Measurements from ENCODE around the gene NPFF. TPM values are rescaled to one million over a fixed set of nuclear protein-coding genes. Genes with fewer than 3 reads are reported as not detected.
"Not testable (repeated sequence)": the region's sequence is repeated elsewhere in the genome, so short reads cannot be mapped to it uniquely, and the experiment has no call there.

NPFF gene
- total RNA-seq, 4 donors from 2014 or later, result not detected

DNA sequence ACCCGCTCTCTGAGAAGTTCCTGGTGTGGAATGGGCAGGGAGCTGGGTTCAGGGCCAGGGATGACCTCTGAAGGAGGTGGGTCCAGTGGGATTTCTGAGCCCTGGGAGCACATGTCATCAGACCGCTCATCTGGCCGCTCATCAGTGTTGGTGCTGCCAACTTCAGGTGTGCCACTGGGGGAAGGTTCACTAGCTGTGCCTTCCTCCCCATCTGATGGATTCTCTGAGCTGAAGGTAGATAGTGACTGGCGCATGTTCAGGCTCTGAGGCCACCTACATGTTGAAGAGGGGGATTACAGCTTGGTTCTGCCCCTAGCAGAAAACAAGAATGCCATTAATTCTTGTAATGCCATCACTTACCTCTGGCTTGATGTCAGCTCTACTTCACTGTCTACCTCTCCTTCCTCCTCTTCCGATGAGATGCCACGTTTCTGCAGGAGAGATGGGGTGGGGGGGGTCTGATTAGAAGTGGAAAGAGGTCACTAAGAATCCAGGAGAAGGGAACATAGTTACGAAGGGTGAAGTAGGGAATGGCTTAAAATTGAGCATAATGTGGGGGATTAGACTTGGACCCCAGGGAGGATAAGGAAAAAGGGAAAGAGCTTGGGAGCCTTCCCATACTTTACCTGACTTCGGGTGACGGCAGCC lies 25.2 kb downstream of the NPFF start:
- Histone ChIP-seq H3K4me1 (peaks cover 0 to 60% (median 21%) of the 10 kb centered on the region in 4 donors), H3K27ac (peak overlapping the region in 3 of 4 donors; percentile 0 to 31 (median 13)), H3K9me3 (no peaks in the 10 kb centered on the region), H3K27me3 (no peaks in the 10 kb centered on the region), H3K36me3 (peaks cover 8 to 94% (median 17%) of the 10 kb centered on the region in 3 donors), H3K4me3 (no peak overlapping the region)
- 69 to 73% methylated on average over 9 of the region's 9 CpGs for WGBS, 2 donors
- TF ChIP-seq, protein P1, sequence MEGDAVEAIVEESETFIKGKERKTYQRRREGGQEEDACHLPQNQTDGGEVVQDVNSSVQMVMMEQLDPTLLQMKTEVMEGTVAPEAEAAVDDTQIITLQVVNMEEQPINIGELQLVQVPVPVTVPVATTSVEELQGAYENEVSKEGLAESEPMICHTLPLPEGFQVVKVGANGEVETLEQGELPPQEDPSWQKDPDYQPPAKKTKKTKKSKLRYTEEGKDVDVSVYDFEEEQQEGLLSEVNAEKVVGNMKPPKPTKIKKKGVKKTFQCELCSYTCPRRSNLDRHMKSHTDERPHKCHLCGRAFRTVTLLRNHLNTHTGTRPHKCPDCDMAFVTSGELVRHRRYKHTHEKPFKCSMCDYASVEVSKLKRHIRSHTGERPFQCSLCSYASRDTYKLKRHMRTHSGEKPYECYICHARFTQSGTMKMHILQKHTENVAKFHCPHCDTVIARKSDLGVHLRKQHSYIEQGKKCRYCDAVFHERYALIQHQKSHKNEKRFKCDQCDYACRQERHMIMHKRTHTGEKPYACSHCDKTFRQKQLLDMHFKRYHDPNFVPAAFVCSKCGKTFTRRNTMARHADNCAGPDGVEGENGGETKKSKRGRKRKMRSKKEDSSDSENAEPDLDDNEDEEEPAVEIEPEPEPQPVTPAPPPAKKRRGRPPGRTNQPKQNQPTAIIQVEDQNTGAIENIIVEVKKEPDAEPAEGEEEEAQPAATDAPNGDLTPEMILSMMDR (IDR thresholded peaks at IDR 0.05), result peak in 1 of 5 experiments; percentile 15
- TF ChIP-seq POLR2A (IDR thresholded peaks at IDR 0.05) (no peak), EP300 (IDR thresholded peaks at IDR 0.05) (no peak)
- no peak for DNase-seq (ENCODE audit: low spot score in 2 of 2)

DNA sequence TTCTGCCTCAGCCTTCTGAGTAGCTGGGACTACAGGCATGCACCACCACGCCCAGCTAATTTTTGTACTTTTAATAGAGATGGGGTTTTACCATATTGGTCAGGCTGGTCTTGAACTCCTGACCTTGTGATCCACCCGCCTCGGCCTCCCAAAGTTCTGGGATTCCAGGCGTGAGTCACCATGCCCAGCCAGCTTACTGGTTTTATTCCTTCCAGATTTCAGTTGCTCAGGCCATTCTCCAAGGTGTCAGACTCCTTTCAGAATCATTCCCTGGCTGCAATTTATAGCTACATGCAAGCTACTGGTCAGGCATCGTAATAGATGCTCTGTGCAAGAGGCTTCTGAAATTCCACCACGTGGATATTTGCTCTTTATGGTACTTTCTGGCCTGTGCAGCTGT lies 25.8 kb downstream of the NPFF start:
- H3K27me3 ChIP-seq; DNase-seq (ENCODE audit: low spot score in 2 of 2); H3K4me3 ChIP-seq; H3K9me3 ChIP-seq: not testable (repeated sequence)
- H3K36me3 ChIP-seq, result peaks cover 7 to 94% (median 20%) of the 10 kb centered on the region in 3 donors
- H3K27ac ChIP-seq, result peak overlapping the region in 3 of 4 donors; percentile 0 to 31 (median 13)
- WGBS, 2 donors, result 31 to 36% methylated on average over 6 of the region's 6 CpGs
- peaks cover 0 to 63% (median 23%) of the 10 kb centered on the region in 4 donors for H3K4me1 ChIP-seq

DNA sequence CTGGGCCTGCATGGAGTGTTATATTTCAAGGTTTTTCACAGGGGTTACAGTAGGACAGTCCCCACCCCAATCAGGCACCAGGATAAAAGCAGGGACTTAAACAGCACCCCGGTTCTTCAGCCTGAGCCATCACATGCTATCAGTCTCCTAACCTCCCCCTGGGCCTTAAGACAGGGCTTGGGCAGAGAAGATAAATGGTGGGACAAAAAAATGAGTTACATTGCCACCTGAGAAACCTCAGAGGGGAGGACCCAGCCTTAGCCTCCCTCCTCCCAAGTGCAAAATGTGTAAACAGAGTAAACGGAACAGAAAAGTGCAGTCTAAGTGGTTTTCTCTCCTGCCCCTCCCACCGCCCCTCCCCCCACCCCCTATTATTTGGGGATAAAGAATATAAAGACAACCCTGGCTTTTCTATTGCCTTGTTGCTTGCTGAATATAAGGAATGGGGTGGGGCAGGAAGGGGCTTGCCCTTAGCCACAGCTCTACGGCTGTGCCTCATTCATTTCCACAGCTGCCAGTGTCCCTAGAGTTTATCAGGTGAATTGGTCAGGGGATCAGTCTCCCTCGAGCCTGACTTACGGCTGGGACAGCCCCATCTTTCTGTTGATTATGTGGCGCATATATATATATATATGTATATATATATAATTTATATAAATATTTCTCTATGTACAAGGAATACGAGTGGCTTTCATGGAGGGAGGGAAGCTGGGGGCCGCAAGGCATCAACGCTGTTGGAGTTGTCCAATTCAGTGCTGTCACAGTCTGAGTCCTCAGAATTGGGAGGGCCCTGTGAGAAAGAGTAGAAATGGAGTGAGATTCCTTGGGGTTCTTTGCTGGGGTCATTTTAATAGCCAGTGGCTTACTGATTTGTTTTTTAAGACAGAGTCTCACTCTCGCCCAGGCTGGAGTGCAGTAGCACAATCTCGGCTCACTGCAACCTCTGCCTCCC lies 26.5 kb downstream of the NPFF start:
- 50 to 58% methylated on average over 12 of the region's 12 CpGs for WGBS, 2 donors
- H3K27me3 ChIP-seq, result no peaks in the 10 kb centered on the region
- no peak for DNase-seq (ENCODE audit: low spot score in 2 of 2)
- H3K4me3 ChIP-seq, result no peak overlapping the region
- no peaks in the 10 kb centered on the region for H3K9me3 ChIP-seq
- H3K27ac ChIP-seq, result peak overlapping the region in 2 of 4 donors; percentile 26 to 31
- H3K36me3 ChIP-seq, result peaks cover 0 to 94% (median 27%) of the 10 kb centered on the region in 3 donors
- TF ChIP-seq EP300 (IDR thresholded peaks at IDR 0.05), result no peak
- no peak for TF ChIP-seq POLR2A (IDR thresholded peaks at IDR 0.05)
- TF ChIP-seq, protein P1 (IDR thresholded peaks at IDR 0.05), result no peak
- peaks cover 0 to 69% (median 23%) of the 10 kb centered on the region in 4 donors for H3K4me1 ChIP-seq

DNA sequence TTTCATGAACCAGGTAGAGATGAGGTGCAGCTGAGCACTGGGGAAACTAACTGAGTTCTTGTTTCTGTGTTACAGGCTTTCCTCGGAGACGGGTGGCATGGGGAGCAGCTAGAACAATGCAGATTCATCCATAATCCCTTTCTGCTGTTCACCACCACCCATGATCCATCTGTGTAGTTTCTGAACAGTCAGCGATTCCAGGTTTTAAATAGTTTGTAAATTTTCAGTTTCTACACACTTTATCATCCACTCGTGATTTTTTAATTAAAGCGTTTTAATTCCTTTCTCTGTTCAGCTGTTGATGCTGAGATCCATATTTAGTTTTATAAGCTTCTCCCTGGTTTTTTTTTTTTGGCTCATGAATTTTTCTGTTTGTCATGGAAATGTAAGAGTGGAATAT lies 28.0 kb downstream of the NPFF start:
- H3K4me3 ChIP-seq, result no peak overlapping the region
- 51 to 59% methylated on average over 5 of the region's 5 CpGs for WGBS, 2 donors
- peaks cover 0 to 93% (median 33%) of the 10 kb centered on the region in 3 donors for H3K36me3 ChIP-seq
- no peaks in the 10 kb centered on the region for H3K27me3 ChIP-seq
- no peak for DNase-seq (ENCODE audit: low spot score in 2 of 2)
- H3K27ac ChIP-seq, result peak overlapping the region in 1 of 4 donors; percentile 65
- no peaks in the 10 kb centered on the region for H3K9me3 ChIP-seq
- TF ChIP-seq, protein P1 (IDR thresholded peaks at IDR 0.05), result no peak
- TF ChIP-seq EP300 (IDR thresholded peaks at IDR 0.05), result no peak
- TF ChIP-seq POLR2A (IDR thresholded peaks at IDR 0.05), result no peak
- H3K4me1 ChIP-seq, result peaks cover 0 to 84% (median 28%) of the 10 kb centered on the region in 4 donors

DNA sequence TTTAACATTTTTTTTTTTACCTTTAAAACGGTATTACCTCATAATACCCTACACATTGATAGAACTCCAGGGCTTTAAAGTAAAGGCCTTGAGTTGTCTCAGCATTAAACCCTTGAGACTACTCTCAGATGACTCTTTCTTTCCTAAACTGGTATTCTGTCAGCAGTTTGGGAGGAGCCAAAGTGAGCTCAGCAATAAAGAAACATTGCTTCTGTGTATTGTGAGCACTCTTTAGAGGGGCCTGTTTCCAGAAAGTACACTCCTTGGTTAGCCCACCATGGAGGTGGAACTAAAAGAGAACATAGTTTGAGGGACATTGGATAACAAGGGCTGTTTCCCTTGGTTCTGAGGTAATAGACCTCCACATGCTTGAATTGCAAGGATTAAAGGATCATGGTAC lies 28.4 kb downstream of the NPFF start:
- Histone ChIP-seq H3K27me3 (no peaks in the 10 kb centered on the region), H3K4me1 (peaks cover 0 to 87% (median 30%) of the 10 kb centered on the region in 4 donors), H3K27ac (peak overlapping the region in 2 of 4 donors; percentile 56 to 65), H3K9me3 (no peaks in the 10 kb centered on the region), H3K36me3 (peaks cover 0 to 93% (median 33%) of the 10 kb centered on the region in 3 donors), H3K4me3 (no peak overlapping the region)
- 21 to 58% methylated on average over 1 of the region's 1 CpG for WGBS, 2 donors
- no peak for DNase-seq (ENCODE audit: low spot score in 2 of 2)
- TF ChIP-seq POLR2A (IDR thresholded peaks at IDR 0.05) (no peak), EP300 (IDR thresholded peaks at IDR 0.05) (no peak)
- TF ChIP-seq, protein P1 (IDR thresholded peaks at IDR 0.05), result no peak
